ENCODE results near the gene SCN7A.

GRCh38 chr2:166468124-166469024 lies 25.7 kb downstream of the SCN7A start:
- TF ChIP-seq CTCF (IDR thresholded peaks at IDR 0.05; ENCODE audit: low read depth, low read length, missing input control) (no peak), SP1 (IDR thresholded peaks at IDR 0.05) (peak; percentile 51), MAX (IDR thresholded peaks at IDR 0.05) (no peak), REST (IDR thresholded peaks at IDR 0.05) (no peak)
